Measurements from ENCODE around the gene ANKRD13B. TPM values are rescaled to one million over a fixed set of nuclear protein-coding genes. Genes with fewer than 3 reads are reported as not detected.
"Not testable (repeated sequence)": the region's sequence is repeated elsewhere in the genome, so short reads cannot be mapped to it uniquely, and the experiment has no call there.

Gene ANKRD13B
- total RNA-seq, 4 donors from 2014 or later = 2.9 to 8.6 (median 5.6) TPM

DNA sequence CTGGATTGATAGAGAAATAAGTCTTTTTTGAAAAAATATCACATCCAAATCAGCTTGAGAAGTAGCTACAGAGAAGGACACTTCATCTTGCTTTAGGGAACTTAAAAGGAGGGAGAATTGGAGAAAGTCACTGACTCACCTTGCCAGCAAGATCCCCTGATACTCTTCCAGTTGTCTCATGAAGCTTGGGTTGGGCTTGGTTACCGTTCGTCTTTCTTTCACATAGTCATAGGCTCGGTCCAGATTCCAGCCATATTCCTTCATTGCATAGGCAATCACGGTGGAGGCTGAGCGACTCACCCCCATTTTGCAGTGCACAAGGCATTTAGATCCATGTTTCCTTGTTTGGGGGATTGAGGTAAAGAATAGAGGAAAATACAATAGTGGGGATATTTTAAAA lies 55.1 kb downstream of the ANKRD13B start:
- no peaks in the 10 kb centered on the region for H3K27me3 ChIP-seq
- H3K27ac ChIP-seq = no peak overlapping the region
- TF ChIP-seq POLR2AphosphoS5 (IDR thresholded peaks at IDR 0.05) = no peak
- TF ChIP-seq, protein P1, sequence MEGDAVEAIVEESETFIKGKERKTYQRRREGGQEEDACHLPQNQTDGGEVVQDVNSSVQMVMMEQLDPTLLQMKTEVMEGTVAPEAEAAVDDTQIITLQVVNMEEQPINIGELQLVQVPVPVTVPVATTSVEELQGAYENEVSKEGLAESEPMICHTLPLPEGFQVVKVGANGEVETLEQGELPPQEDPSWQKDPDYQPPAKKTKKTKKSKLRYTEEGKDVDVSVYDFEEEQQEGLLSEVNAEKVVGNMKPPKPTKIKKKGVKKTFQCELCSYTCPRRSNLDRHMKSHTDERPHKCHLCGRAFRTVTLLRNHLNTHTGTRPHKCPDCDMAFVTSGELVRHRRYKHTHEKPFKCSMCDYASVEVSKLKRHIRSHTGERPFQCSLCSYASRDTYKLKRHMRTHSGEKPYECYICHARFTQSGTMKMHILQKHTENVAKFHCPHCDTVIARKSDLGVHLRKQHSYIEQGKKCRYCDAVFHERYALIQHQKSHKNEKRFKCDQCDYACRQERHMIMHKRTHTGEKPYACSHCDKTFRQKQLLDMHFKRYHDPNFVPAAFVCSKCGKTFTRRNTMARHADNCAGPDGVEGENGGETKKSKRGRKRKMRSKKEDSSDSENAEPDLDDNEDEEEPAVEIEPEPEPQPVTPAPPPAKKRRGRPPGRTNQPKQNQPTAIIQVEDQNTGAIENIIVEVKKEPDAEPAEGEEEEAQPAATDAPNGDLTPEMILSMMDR (IDR thresholded peaks at IDR 0.05) = no peak
- no peak for TF ChIP-seq EP300 (IDR thresholded peaks at IDR 0.05; ENCODE audit: low read depth)
- TF ChIP-seq POLR2A (IDR thresholded peaks at IDR 0.05) = no peak
- no peak overlapping the region for H3K4me3 ChIP-seq
- H3K4me1 ChIP-seq = peaks cover 0 to 21% (median 6%) of the 10 kb centered on the region in 4 donors
- in situ Hi-C loops (cut with MboI; ENCODE audit: low pct_ligation_motif_present in 1 of 4, low pct_unique_long_range_greater_than_20kb in 1 of 4, low sequenced_read_pairs in 3 of 4) (loop anchor here in 3 of 4 donors (10.0 to 25.0 kb wide), 3 partner anchors 137 to 289 kb away; partner anchors contain the start of genes EFCAB5 (in 1 of the 3) and SSH2 (in 1 of the 3)), intact Hi-C loops (cut with DNase I; ENCODE audit: low total_unique reads) (no loop called here)
- no peaks in the 10 kb centered on the region for H3K9me3 ChIP-seq
- 92 to 96% methylated on average over 4 to 5 of the region's 5 CpGs for WGBS, 2 donors (ENCODE audit: low coverage in 1 of 2)
- DNase-seq = no peak
- H3K36me3 ChIP-seq = peaks cover 0 to 10% (median 0%) of the 10 kb centered on the region in 4 donors

- Histone ChIP-seq H3K27me3 (no peaks in the 10 kb centered on the region), H3K27ac (no peak overlapping the region), H3K36me3 (peaks cover 0 to 10% (median 0%) of the 10 kb centered on the region in 4 donors), H3K4me3 (no peak overlapping the region), H3K4me1 (peaks cover 0 to 12% (median 6%) of the 10 kb centered on the region in 4 donors), H3K9me3 (no peaks in the 10 kb centered on the region)
- intact Hi-C loops (cut with DNase I; ENCODE audit: low total_unique reads) (no loop called here), in situ Hi-C loops (cut with MboI; ENCODE audit: low pct_ligation_motif_present in 1 of 4, low pct_unique_long_range_greater_than_20kb in 1 of 4, low sequenced_read_pairs in 3 of 4) (loop anchor here in 3 of 4 donors (10.0 to 25.0 kb wide), 3 partner anchors 135 to 288 kb away; partner anchors contain the start of genes EFCAB5 (in 1 of the 3) and SSH2 (in 1 of the 3))
- WGBS, 2 donors (ENCODE audit: low coverage in 1 of 2) = 97 to 98% methylated on average over 4 to 5 of the region's 5 CpGs
- no peak for TF ChIP-seq POLR2AphosphoS5 (IDR thresholded peaks at IDR 0.05)
- TF ChIP-seq, protein P1 (IDR thresholded peaks at IDR 0.05) = no peak
- TF ChIP-seq EP300 (IDR thresholded peaks at IDR 0.05; ENCODE audit: low read depth) = no peak
- no peak for TF ChIP-seq POLR2A (IDR thresholded peaks at IDR 0.05)
- no peak for DNase-seq
Measured at GRCh38 chr17:29649359-29649758, 56.4 kb downstream of the ANKRD13B start.

DNA sequence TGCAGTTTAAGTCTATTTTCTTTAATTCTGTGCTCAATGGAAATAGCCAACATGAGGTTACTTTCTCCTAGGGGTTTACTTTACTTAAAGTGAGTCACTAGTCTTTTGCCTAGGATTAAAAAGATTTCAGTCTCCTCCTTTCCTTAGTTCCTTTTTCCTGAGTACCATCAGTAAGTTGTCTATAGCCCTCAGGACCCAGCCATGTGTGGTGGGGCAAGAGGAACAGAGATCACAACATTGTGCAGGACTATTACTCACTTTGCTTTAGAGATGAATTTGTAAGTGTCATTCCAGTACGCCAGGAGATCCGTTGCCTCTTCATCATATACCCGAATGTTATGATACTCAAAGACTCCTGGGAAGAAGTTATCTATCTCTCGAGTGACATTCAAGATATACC lies 57.5 kb downstream of the ANKRD13B start:
- WGBS, 2 donors (ENCODE audit: low coverage in 1 of 2) = 81 to 96% methylated on average over 4 of the region's 4 CpGs
- peaks cover 0 to 9% (median 2%) of the 10 kb centered on the region in 4 donors for H3K4me1 ChIP-seq
- intact Hi-C loops (cut with DNase I; ENCODE audit: low total_unique reads) (no loop called here), in situ Hi-C loops (cut with MboI; ENCODE audit: low pct_ligation_motif_present in 1 of 4, low pct_unique_long_range_greater_than_20kb in 1 of 4, low sequenced_read_pairs in 3 of 4) (no loop called here)
- no peak for TF ChIP-seq POLR2A (IDR thresholded peaks at IDR 0.05)
- TF ChIP-seq, protein P1 (IDR thresholded peaks at IDR 0.05) = no peak
- no peak for TF ChIP-seq POLR2AphosphoS5 (IDR thresholded peaks at IDR 0.05)
- TF ChIP-seq EP300 (IDR thresholded peaks at IDR 0.05; ENCODE audit: low read depth) = no peak
- H3K27me3 ChIP-seq = no peaks in the 10 kb centered on the region
- peaks cover 0 to 10% (median 0%) of the 10 kb centered on the region in 4 donors for H3K36me3 ChIP-seq
- no peak for DNase-seq
- H3K27ac ChIP-seq = no peak overlapping the region
- H3K4me3 ChIP-seq = no peak overlapping the region
- no peaks in the 10 kb centered on the region for H3K9me3 ChIP-seq

GRCh38 chr17:29651913-29652312 lies 59.0 kb downstream of the ANKRD13B start:
- H3K27ac ChIP-seq; H3K36me3 ChIP-seq; H3K9me3 ChIP-seq; intact Hi-C loops (cut with DNase I; ENCODE audit: low total_unique reads); DNase-seq; H3K4me3 ChIP-seq; H3K4me1 ChIP-seq; H3K27me3 ChIP-seq; in situ Hi-C loops (cut with MboI; ENCODE audit: low pct_ligation_motif_present in 1 of 4, low pct_unique_long_range_greater_than_20kb in 1 of 4, low sequenced_read_pairs in 3 of 4): not testable (repeated sequence)
- 94 to 96% methylated on average over 6 to 7 of the region's 7 CpGs for WGBS, 2 donors (ENCODE audit: low coverage in 1 of 2)

DNA sequence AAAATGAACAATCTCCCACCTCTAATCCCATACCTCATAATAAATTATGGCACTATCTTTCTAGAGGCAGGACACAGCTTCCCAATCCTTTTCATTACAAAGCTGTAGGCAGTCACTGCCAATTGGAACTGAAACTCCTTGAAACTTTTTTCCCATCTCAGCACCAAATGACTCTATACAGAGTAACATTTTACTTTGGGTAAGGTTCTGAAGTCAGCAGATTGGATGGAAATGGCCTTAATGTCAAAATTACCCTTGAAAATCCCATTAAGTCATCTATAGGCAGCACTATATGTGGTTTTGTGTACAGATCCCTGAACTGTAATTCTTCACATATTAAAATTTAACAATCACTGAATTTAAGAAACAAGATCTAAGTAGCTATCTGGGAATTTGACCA lies 60.0 kb downstream of the ANKRD13B start:
- H3K4me3 ChIP-seq = no peak overlapping the region
- no peaks in the 10 kb centered on the region for H3K4me1 ChIP-seq
- H3K27ac ChIP-seq = no peak overlapping the region
- no peak for DNase-seq
- peaks cover 0 to 6% (median 0%) of the 10 kb centered on the region in 4 donors for H3K36me3 ChIP-seq
- no peaks in the 10 kb centered on the region for H3K27me3 ChIP-seq
- intact Hi-C loops (cut with DNase I; ENCODE audit: low total_unique reads) = no loop called here
- no peaks in the 10 kb centered on the region for H3K9me3 ChIP-seq
- TF ChIP-seq POLR2A (IDR thresholded peaks at IDR 0.05) = no peak
- TF ChIP-seq POLR2AphosphoS5 (IDR thresholded peaks at IDR 0.05) = no peak
- TF ChIP-seq, protein P1 (IDR thresholded peaks at IDR 0.05) = no peak
- TF ChIP-seq EP300 (IDR thresholded peaks at IDR 0.05; ENCODE audit: low read depth) = no peak
- in situ Hi-C loops (cut with MboI; ENCODE audit: low pct_ligation_motif_present in 1 of 4, low pct_unique_long_range_greater_than_20kb in 1 of 4, low sequenced_read_pairs in 3 of 4) = no loop called here

All from transverse colon (tissue), 4 donors.